OCI-LY1 (cell line): ENCODE data around the gene TP53AIP1.

Experiments
- EZH2 ChIP-seq: fragments of 200-600 bp; sonication (generic), shearing (Covaris generic); IDR thresholded peaks from 2 replicates; pipeline ENCODE4 v1.8.0; 2017; ENCODE audit warnings: borderline replicate concordance, mixed run types, mild to moderate bottlenecking, antibody characterized with exemption, low read length, moderate library complexity, mixed read lengths
- TF ChIP-seq, protein P1 (sequence below): fragments of 200-600 bp; sonication (generic), shearing (Covaris generic); IDR thresholded peaks from 2 replicates; pipeline ENCODE4 v1.5.1; 2017; ENCODE audit warnings: mild to moderate bottlenecking, antibody characterized with exemption, low read length, moderate library complexity, mixed read lengths

DNA sequence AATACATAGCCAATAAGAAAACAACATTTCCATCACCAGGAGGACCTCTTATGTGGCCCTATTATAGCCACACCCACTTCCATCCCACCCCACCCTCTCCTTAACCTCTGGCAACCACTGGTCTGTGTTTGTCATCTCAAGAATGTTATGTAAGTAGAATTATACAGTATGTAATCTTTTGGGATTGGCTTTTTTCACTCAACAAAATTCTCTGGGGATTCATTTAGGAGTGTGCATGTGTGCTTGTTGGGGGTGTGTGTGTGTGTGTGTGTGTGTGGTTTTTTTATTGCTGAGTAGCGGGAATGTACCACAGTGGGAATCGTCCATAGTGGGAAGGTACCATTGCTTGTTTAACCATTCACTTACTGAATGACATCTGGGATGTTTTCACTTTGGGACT is 46.3 kb downstream of the TP53AIP1 start:
- TF ChIP-seq, protein P1, sequence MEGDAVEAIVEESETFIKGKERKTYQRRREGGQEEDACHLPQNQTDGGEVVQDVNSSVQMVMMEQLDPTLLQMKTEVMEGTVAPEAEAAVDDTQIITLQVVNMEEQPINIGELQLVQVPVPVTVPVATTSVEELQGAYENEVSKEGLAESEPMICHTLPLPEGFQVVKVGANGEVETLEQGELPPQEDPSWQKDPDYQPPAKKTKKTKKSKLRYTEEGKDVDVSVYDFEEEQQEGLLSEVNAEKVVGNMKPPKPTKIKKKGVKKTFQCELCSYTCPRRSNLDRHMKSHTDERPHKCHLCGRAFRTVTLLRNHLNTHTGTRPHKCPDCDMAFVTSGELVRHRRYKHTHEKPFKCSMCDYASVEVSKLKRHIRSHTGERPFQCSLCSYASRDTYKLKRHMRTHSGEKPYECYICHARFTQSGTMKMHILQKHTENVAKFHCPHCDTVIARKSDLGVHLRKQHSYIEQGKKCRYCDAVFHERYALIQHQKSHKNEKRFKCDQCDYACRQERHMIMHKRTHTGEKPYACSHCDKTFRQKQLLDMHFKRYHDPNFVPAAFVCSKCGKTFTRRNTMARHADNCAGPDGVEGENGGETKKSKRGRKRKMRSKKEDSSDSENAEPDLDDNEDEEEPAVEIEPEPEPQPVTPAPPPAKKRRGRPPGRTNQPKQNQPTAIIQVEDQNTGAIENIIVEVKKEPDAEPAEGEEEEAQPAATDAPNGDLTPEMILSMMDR = no peak
- no peak for TF ChIP-seq EZH2
